Tibial artery (tissue), 4 donors: ENCODE data around the gene CAMK2G.
"Not testable (repeated sequence)": the region's sequence is repeated elsewhere in the genome, so short reads cannot be mapped to it uniquely, and the experiment has no call there.

ENCODE experiments used
- DNase-seq, 2 donors: peaks; one replicate each; pipeline ENCODE4 v3.0.0-alpha.2; 2019
- H3K27ac ChIP-seq, 2 donors: fragments of 200-600 bp; sonication (generic) in 1 of 2; 1 replicate in 1 of 2; 2 replicates in 1 of 2; pipeline ENCODE4 v1.5.1; 2018 to 2019; ENCODE audit warnings: mild to moderate bottlenecking in 1 of 2
- H3K27me3 ChIP-seq, 2 donors: fragments of 200-600 bp; sonication (generic) in 1 of 2; one replicate each; pipeline versions ENCODE4 v1.5.1 to v1.6.0; 2016 to 2019
- H3K36me3 ChIP-seq, 3 donors: fragments of 200-600 bp; sonication (generic) in 2 of 3; one replicate each; pipeline ENCODE4 v1.5.1; 2016 to 2019; ENCODE audit warnings: mild to moderate bottlenecking in 2 of 3
- H3K4me1 ChIP-seq, 4 donors: fragments of 200-600 bp; sonication (generic) in 2 of 4; 1 replicate in 3 of 4; 2 replicates in 1 of 4; pipeline ENCODE4 v1.5.1; 2016 to 2019
- H3K4me3 ChIP-seq, 2 donors: fragments of 200-600 bp; sonication (generic) in 1 of 2; 1 replicate in 1 of 2; 2 replicates in 1 of 2; pipeline ENCODE4 v1.5.1; 2018 to 2019; ENCODE audit warnings: mild to moderate bottlenecking in 2 of 2
- H3K9me3 ChIP-seq, 3 donors: fragments of 200-600 bp; sonication (generic) in 1 of 3; one replicate each; pipeline ENCODE4 v1.5.1; 2016 to 2019
- intact Hi-C: fragments of 100-400 bp; cut with DNase I; formaldehyde crosslinking; loops from one replicate; pipeline ENCODE4 v1.15.0; 2023; ENCODE audit warnings: low total_unique reads
- TF ChIP-seq, protein P1 (sequence below), 2 experiments: fragments of 200-600 bp in 1 of 2; fragments of 450-650 bp in 1 of 2; IDR thresholded peaks; one replicate each; pipeline ENCODE4 v1.5.1; 2017 to 2019; ENCODE audit warnings: antibody characterized with exemption in 2 of 2, mild to moderate bottlenecking in 1 of 2, moderate library complexity in 1 of 2

Gene CAMK2G

GRCh38 chr10:73793456-73793855 is 80.9 kb downstream of the CAMK2G start:
- Histone ChIP-seq H3K27me3 (no peaks in the 10 kb centered on the region), H3K4me1 (peaks cover 0 to 6% (median under 1%) of the 10 kb centered on the region in 4 donors), H3K4me3 (no peak overlapping the region), H3K9me3 (no peaks in the 10 kb centered on the region), H3K27ac (no peak overlapping the region), H3K36me3 (peaks cover 90 to 100% (median 98%) of the 10 kb centered on the region in 3 donors)
- TF ChIP-seq, protein P1, sequence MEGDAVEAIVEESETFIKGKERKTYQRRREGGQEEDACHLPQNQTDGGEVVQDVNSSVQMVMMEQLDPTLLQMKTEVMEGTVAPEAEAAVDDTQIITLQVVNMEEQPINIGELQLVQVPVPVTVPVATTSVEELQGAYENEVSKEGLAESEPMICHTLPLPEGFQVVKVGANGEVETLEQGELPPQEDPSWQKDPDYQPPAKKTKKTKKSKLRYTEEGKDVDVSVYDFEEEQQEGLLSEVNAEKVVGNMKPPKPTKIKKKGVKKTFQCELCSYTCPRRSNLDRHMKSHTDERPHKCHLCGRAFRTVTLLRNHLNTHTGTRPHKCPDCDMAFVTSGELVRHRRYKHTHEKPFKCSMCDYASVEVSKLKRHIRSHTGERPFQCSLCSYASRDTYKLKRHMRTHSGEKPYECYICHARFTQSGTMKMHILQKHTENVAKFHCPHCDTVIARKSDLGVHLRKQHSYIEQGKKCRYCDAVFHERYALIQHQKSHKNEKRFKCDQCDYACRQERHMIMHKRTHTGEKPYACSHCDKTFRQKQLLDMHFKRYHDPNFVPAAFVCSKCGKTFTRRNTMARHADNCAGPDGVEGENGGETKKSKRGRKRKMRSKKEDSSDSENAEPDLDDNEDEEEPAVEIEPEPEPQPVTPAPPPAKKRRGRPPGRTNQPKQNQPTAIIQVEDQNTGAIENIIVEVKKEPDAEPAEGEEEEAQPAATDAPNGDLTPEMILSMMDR (IDR thresholded peaks at IDR 0.05) = no peak
- intact Hi-C loops = no loop called here
- no peak for DNase-seq

- no peaks in the 10 kb centered on the region for H3K27me3 ChIP-seq
- peaks cover 0 to 21% (median 15%) of the 10 kb centered on the region in 4 donors for H3K4me1 ChIP-seq
- no peaks in the 10 kb centered on the region for H3K9me3 ChIP-seq
- no peak for DNase-seq
- H3K4me3 ChIP-seq = no peak overlapping the region
- no peak overlapping the region for H3K27ac ChIP-seq
- H3K36me3 ChIP-seq = peaks cover 75 to 84% (median 82%) of the 10 kb centered on the region in 3 donors
- TF ChIP-seq, protein P1 (IDR thresholded peaks at IDR 0.05) = no peak
- intact Hi-C loops = no loop called here
These were observed 82.4 kb downstream of the CAMK2G start for GRCh38 chr10:73791871-73792400.

DNA sequence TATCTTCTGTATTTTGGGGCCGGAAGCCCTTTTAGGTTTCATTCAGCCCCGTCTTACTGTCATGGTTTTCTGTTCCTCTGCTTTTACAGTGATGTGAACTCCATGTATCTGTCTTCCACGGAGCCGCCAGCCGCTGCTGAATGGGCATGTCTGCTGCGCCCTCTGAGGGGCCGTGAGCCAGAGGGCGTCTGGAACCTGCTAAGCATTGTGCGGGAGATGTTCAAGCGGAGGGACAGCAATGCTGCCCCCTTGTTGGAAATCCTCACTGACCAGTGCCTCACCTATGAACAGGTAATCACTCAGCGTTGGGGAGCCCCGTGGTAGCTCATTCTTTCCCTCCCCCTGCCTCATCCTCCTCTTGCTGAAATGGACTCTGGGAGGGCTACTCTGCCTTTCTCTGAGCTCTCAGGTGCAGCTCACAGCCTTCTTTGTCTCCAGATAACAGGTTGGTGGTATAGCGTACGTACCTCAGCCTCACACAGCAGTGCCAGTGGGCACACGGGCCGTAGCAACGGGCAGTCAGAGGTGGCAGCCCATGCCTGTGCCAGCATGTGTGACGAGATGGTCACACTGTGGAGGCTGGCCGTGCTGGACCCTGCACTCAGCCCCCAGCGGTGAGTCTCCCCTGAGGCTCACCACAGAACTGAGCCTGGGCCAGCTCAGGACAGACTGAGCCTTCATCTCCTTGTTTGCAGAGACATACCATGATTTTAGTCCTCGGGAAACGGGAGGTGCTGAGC is 83.3 kb downstream of the CAMK2G start:
- Histone ChIP-seq H3K36me3 (peaks cover 66 to 76% (median 74%) of the 10 kb centered on the region in 3 donors), H3K9me3 (no peaks in the 10 kb centered on the region), H3K27ac (no peak overlapping the region), H3K4me1 (peaks cover 0 to 30% (median 22%) of the 10 kb centered on the region in 4 donors), H3K4me3 (no peak overlapping the region), H3K27me3 (no peaks in the 10 kb centered on the region)
- DNase-seq = no peak
- intact Hi-C loops = no loop called here
- TF ChIP-seq, protein P1 (IDR thresholded peaks at IDR 0.05) = no peak

DNA sequence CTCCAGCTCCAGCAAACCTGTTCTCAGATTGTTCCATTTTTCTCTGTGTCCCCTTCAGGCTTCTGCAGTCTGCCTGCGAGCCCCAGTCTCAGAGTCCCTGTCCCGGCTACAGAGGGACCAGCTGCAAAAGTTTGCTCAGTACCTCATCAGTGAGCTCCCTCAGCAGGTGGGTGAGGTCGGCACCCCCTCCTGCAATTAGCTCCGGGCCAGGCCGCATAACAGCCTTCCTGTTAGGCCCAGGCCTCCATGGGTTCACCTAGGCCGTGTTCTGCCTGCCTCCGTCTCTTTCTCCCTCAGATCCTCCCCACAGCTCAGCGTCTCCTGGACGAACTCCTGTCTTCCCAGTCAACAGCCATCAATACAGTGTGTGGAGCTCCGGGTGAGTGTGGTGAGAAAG is 84.7 kb downstream of the CAMK2G start:
- no peak overlapping the region for H3K27ac ChIP-seq
- H3K27me3 ChIP-seq = no peaks in the 10 kb centered on the region
- TF ChIP-seq, protein P1 (IDR thresholded peaks at IDR 0.05) = no peak
- DNase-seq = no peak
- no peaks in the 10 kb centered on the region for H3K9me3 ChIP-seq
- H3K36me3 ChIP-seq = peaks cover 52 to 62% (median 60%) of the 10 kb centered on the region in 3 donors
- no peak overlapping the region for H3K4me3 ChIP-seq
- intact Hi-C loops = loop anchor here (10.0 kb wide), 1 partner anchor 85 kb away; the partner anchor contains the start of gene CAMK2G
- peaks cover 0 to 33% (median 24%) of the 10 kb centered on the region in 4 donors for H3K4me1 ChIP-seq

DNA sequence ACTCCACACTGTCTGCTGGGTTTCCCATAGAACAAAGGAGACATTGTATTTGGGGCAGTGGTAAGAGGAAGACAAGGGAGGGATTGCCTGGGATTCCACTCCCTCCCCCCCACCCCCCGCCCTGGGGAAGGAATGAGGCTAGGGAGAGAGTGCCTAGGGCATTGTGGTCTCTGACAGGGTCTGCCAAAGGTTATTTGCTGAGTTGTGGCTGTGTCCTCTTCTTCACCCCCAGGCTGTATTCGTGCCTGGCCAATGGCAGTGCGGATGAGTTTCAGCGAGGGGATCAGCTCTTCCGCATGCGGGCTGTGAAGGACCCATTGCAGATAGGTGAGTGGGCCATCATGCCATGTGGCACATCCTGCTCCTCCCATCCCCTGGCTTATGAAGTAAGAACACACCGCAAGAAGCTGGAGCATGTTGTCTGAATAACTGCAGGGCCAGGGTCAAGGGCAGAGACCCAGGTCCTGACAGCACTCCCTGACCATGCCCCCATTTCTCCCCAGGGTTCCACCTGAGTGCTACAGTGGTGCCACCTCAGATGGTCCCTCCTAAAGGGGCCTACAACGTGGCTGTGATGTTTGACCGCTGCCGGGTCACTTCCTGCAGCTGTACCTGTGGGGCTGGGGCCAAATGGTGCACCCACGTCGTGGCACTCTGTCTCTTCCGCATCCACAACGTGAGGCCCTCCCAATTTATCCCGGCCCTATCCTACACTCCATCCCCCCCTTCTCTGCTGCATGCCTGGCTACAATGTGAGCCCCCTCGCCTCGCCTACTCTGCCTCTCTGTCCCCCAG is 85.3 kb downstream of the CAMK2G start:
- Histone ChIP-seq H3K4me3 (no peak overlapping the region), H3K4me1 (peaks cover 0 to 33% (median 26%) of the 10 kb centered on the region in 4 donors), H3K27ac (no peak overlapping the region), H3K36me3 (peaks cover 46 to 56% (median 54%) of the 10 kb centered on the region in 3 donors), H3K27me3 (no peaks in the 10 kb centered on the region), H3K9me3 (no peaks in the 10 kb centered on the region)
- no peak for DNase-seq
- intact Hi-C loops = loop anchor here (10.0 kb wide), 1 partner anchor 86 kb away; the partner anchor contains the start of gene CAMK2G
- TF ChIP-seq, protein P1 (IDR thresholded peaks at IDR 0.05) = no peak

DNA sequence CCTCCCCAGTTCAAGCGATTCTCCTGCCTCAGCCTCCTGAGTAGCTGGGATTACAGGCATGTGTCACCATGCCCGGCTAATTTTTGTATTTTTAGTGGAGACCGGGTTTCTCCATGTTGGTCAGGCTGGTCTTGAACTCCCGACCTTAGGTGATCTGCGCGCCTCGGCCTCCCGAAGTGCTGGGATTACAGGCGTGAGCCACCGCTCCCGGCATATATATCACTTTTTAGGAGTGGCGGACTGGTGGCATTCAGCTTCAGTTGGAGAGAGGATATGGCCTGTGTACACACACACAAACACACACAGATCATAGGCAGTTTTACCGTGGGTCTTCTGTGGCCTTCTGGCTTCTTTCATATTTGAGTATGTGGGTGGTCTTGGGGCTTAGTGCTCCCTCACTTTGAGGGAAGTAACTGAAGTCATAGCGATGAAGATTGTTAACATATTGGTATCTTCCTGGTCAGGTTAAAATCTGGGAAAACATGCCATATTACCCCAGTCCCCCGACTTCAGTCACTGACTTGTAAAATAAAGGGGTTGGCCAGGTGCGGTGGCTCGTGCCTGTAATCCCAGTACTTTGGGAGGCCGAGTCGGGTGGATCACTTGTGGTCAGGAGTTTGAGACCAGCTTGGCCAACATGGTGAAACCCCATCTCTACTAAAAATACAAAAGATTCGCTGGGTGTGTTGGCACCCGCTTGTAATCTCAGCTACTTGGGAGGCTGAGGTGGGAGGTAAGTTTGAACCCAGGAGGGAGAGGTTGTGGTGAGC is 87.1 kb downstream of the CAMK2G start:
- Histone ChIP-seq H3K27ac (peak overlapping the region in 1 of 2 donors; percentile 87), H3K4me1 (peaks cover 0 to 46% (median 38%) of the 10 kb centered on the region in 4 donors), H3K4me3 (peak overlapping the region; percentile 73 to 76), H3K36me3 (peaks cover 31 to 37% (median 35%) of the 10 kb centered on the region in 3 donors)
- H3K9me3 ChIP-seq, DNase-seq, H3K27me3 ChIP-seq: not testable (repeated sequence)
- intact Hi-C loops = loop anchor here (10.0 kb wide), 1 partner anchor 88 kb away; the partner anchor contains the start of gene CAMK2G
